H7 (cell line): ENCODE measurements around the gene NCOA1. TPM values are rescaled to one million over a fixed set of nuclear protein-coding genes. Genes with fewer than 3 reads are reported as not detected.

Source experiments
- DNase-seq: peaks from one replicate; pipeline ENCODE4 v3.0.0; 2012
- H3K27me3 ChIP-seq: 2 replicates; pipeline ENCODE4 v1.6.0; 2011; ENCODE audit warnings: mild to moderate bottlenecking, low read length; ENCODE audit not compliant: control insufficient read depth, insufficient read depth
- H3K36me3 ChIP-seq: replicated peaks from 2 replicates; pipeline ENCODE4 v1.5.1; 2011; ENCODE audit warnings: low read length; ENCODE audit not compliant: control insufficient read depth, insufficient read depth
- H3K4me3 ChIP-seq: 2 replicates; pipeline ENCODE4 v1.5.1; 2011; ENCODE audit warnings: low read depth, mild to moderate bottlenecking, control low read depth, low read length, moderate library complexity; ENCODE audit not compliant: insufficient read depth
- total RNA-seq: library from RNA; depleted of rRNA; stranded (reverse); fragments of >200 nt; shearing (Covaris generic); gene quantifications from 2 replicates; pipeline ENCODE4 v1.2.3, GENCODE V29; 2014

NCOA1 gene
- total RNA-seq, 1 experiment from 2014 or later, result 9.4 TPM

DNA sequence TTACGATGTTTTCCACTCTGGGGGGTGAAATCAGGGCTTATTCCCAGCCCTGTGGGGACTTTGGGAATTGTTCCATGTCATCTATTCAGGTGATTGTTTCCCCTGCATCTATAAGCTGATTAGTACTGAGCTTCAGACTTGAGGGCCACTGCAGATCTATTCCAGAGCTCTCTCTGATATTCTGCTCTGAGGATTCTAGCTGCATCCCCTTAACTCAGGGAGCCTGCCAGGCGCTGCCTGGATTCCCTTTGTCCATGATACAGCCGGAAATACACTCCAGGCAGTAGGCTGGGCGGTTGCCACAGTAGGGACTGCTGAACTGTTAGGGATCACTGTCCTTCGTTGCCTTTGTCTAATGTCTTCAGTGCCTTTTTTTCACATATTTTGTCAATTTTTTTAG is 270.8 kb downstream of the NCOA1 start:
- Histone ChIP-seq H3K36me3 (peaks cover 1% of the 10 kb centered on the region), H3K27me3 (no peaks in the 10 kb centered on the region), H3K4me3 (no peak overlapping the region)
- DNase-seq, result no peak

GRCh38 chr2:24762518-24762917 is 271.5 kb downstream of the NCOA1 start:
- H3K27me3 ChIP-seq, result no peaks in the 10 kb centered on the region
- no peak overlapping the region for H3K4me3 ChIP-seq
- no peak for DNase-seq
- peaks cover 1% of the 10 kb centered on the region for H3K36me3 ChIP-seq

DNA sequence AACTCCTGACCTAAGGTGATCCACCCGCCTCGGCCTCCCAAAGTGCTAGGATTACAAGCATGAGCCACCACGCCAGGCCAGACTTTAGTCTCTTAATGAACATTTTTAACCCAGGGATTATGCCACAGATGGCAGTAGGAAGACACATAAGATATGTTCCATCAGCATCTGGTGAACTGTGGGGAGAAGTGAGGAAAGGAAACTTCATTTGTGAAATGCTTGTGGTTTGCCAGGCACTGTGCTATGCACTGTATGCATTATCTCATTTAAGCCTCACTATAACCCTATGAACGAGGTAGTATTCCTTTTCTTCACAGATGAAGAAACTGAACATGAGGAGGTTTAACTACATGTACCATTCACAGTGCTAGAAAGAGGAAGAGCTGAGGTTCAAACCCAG is 272.8 kb downstream of the NCOA1 start:
- H3K27me3 ChIP-seq, result no peaks in the 10 kb centered on the region
- no peak overlapping the region for H3K4me3 ChIP-seq
- H3K36me3 ChIP-seq, result no peaks in the 10 kb centered on the region; the same call in 1 of the 2 replicates
- no peak for DNase-seq

GRCh38 chr2:24766609-24767008 is 275.6 kb downstream of the NCOA1 start:
- Histone ChIP-seq H3K4me3 (no peak overlapping the region), H3K27me3 (no peaks in the 10 kb centered on the region), H3K36me3 (no peaks in the 10 kb centered on the region; the same call in 1 of the 2 replicates)
- DNase-seq, result no peak

GRCh38 chr2:24768013-24768412 is 277.0 kb downstream of the NCOA1 start:
- Histone ChIP-seq H3K27me3 (no peaks in the 10 kb centered on the region), H3K36me3 (no peaks in the 10 kb centered on the region; the same call in 1 of the 2 replicates), H3K4me3 (no peak overlapping the region)
- DNase-seq, result no peak

DNA sequence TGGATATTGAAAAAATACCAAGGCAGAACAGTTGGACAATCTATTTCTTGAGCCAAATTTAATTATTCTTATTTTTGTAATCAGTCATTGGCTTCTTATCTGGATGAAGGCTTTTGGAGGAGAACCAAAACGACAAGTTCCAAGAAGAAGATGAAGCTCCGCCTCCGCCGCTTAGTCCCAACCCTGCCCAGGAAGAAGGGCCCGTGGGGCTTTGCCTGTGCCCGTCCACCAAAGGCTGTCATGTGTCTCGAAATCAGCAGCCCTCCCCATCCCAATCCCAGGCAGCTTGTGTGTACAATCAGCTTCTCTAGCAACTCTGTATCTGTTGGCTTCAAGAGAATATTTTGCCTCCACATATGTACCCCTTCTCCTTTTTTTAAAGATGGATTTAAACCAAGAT is 277.5 kb downstream of the NCOA1 start:
- Histone ChIP-seq H3K36me3 (no peaks in the 10 kb centered on the region; the same call in 1 of the 2 replicates), H3K4me3 (no peak overlapping the region), H3K27me3 (no peaks in the 10 kb centered on the region)
- no peak for DNase-seq

- Histone ChIP-seq H3K4me3 (no peak overlapping the region), H3K27me3 (no peaks in the 10 kb centered on the region), H3K36me3 (no peaks in the 10 kb centered on the region)
- DNase-seq, result no peak
Measured at GRCh38 chr2:24771061-24771460, 280.0 kb downstream of the NCOA1 start.

DNA sequence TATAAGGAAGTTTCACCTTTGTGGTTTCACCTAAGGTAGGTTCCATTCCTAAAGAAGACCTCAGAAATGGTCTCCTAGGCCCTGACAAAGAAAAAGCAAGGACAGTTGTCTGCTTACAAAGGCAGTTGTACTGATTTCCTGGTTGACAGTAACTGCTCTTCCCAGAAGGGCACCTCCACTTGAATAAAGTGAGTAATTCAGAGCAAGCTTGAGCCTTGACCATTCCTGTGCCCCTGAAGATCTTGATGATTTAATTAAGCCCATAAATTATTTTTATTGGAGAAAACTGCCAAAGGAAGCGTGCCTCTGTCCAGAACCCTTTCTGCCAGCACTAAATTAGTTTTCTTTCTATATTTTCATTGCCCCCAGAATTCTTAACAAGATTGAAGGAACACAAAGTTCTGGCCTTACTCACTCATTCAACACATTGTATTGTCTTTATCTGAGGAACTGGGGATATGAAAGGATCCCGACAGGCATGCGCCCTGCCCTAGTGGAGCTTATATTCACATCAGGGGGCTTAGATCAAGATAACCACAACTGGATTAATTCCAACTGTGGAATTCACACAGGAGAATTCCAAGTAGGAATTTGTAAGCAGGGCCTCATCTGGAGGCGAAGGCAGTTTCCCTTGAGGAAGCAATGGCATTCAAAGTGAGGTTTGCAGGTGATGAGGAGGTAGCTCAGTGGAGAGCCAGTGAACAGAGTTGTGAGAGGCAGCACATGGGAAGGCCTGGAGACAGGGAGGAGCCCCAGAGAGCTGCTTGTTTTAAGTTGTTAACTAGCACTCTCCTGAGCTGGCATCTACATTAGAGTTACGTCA is 280.9 kb downstream of the NCOA1 start:
- no peaks in the 10 kb centered on the region for H3K27me3 ChIP-seq
- no peaks in the 10 kb centered on the region for H3K36me3 ChIP-seq
- H3K4me3 ChIP-seq, result no peak overlapping the region
- no peak for DNase-seq

DNA sequence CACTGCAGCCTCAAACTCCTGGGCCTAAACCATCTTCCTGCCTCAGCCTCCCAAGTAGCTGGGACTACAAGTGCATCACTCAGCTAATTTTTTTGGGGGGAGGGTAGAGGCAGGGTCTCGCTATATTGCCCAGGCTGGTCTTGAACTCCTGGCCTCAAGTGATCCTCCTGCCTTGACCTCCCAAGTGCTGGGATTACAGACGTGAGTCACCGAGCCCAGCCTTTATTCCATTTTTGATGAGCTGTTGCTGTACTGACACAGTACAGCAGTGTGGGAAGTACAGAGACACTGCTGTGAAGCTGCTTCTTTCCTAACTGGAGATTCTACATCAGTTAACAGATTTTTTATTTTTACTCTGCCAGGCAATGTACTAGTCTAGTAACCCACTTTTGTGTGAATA is 283.3 kb downstream of the NCOA1 start:
- Histone ChIP-seq H3K27me3 (no peaks in the 10 kb centered on the region), H3K36me3 (no peaks in the 10 kb centered on the region), H3K4me3 (no peak overlapping the region)
- no peak for DNase-seq

DNA sequence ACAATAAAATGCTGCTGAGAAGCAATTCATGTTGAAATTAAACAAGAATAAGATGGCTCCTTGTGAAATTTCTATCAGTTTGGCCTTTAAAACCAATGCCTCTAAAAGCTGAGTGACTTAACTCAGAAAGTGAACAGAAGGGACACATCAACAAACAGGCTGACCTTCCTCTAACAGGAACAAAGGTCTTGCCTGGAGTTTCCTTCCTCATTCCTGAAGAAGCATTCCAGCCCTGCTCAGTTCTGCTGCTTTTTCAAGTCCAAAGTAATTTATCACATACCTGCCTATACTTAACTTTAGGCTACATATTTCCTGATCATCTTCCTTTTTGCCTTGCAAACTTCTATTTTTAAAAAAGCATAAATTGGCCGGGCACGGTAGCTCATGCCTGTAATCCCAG is 288.1 kb downstream of the NCOA1 start:
- no peak overlapping the region for H3K4me3 ChIP-seq
- H3K36me3 ChIP-seq, result no peaks in the 10 kb centered on the region
- no peaks in the 10 kb centered on the region for H3K27me3 ChIP-seq
- no peak for DNase-seq

- no peaks in the 10 kb centered on the region for H3K36me3 ChIP-seq
- H3K27me3 ChIP-seq, result no peaks in the 10 kb centered on the region
- no peak for DNase-seq
- H3K4me3 ChIP-seq, result no peak overlapping the region
Measured at GRCh38 chr2:24783641-24784040, 292.6 kb downstream of the NCOA1 start.

GRCh38 chr2:24785671-24786321 is 294.7 kb downstream of the NCOA1 start:
- DNase-seq, result no peak
- Histone ChIP-seq H3K36me3 (peaks cover 2% of the 10 kb centered on the region), H3K27me3 (no peaks in the 10 kb centered on the region), H3K4me3 (no peak overlapping the region)

GRCh38 chr2:24787532-24787931 is 296.5 kb downstream of the NCOA1 start:
- Histone ChIP-seq H3K36me3 (peaks cover 2% of the 10 kb centered on the region), H3K27me3 (no peaks in the 10 kb centered on the region), H3K4me3 (no peak overlapping the region)
- no peak for DNase-seq

DNA sequence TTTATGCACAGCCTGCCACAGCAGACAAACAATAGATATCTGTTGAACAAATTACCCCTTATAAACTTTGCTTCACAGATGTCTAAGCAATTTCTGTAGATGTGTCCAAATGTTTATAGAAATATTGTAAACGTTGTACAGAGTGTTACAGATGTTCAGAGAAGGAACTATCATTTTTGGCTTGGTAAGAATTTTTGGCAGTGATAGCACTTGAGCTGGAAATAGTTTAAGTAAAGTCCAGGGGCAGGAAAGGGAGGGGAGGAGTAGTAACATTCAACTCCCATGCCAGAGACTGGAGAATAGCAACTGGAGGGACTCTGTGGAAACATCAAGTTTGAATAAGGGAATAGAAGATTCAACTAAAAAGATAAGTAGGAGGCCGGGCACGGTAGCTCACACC is 297.8 kb downstream of the NCOA1 start:
- DNase-seq, result no peak
- peaks cover 2% of the 10 kb centered on the region for H3K36me3 ChIP-seq
- no peaks in the 10 kb centered on the region for H3K27me3 ChIP-seq
- no peak overlapping the region for H3K4me3 ChIP-seq

- Histone ChIP-seq H3K27me3 (no peaks in the 10 kb centered on the region), H3K36me3 (peaks cover 5% of the 10 kb centered on the region), H3K4me3 (no peak overlapping the region)
- no peak for DNase-seq
Measured at GRCh38 chr2:24791452-24791851, 300.4 kb downstream of the NCOA1 start.
